Gastrocnemius medialis (tissue), 4 donors: ENCODE data around the gene CENPL.

Source experiments
- POLR2A ChIP-seq, 2 donors: fragments of 450-650 bp; IDR thresholded peaks; one replicate each; pipeline ENCODE4 v1.6.1; 2017; ENCODE audit warnings: antibody characterized with exemption in 2 of 2, mild to moderate bottlenecking in 2 of 2, moderate library complexity in 2 of 2
- TF ChIP-seq, protein P1 (sequence below), 5 experiments: fragments of 450-650 bp in 3 of 5; fragments of 200-600 bp in 2 of 5; sonication (generic) in 2 of 5; IDR thresholded peaks in 4 of 5; conservative IDR thresholded peaks in 1 of 5; 1 replicate in 4 of 5; 2 replicates in 1 of 5; pipeline ENCODE4 v1.5.1; 2016 to 2019; ENCODE audit warnings: antibody characterized with exemption in 5 of 5, mild to moderate bottlenecking in 3 of 5, moderate library complexity in 3 of 5

DNA sequence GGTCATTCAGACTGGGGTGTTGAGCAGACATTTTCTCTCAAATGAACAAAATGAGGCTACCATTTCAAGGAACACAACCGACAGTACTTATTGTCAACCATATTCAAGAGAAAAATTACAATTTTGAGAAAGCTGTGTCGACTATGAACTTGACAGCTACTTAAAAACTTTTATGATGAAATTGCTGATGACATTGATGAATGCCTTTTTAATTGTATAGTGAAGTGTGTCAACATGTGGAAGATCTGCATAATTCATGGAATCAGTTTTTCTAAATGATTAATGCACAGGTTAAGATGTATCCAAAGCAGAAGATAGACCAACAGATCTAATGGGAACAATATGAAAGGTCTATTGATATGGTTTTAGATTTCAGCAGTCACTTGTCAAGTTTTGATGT lies 34.8 kb downstream of the CENPL start:
- no peak for TF ChIP-seq POLR2A (IDR thresholded peaks at IDR 0.05)
- TF ChIP-seq, protein P1, sequence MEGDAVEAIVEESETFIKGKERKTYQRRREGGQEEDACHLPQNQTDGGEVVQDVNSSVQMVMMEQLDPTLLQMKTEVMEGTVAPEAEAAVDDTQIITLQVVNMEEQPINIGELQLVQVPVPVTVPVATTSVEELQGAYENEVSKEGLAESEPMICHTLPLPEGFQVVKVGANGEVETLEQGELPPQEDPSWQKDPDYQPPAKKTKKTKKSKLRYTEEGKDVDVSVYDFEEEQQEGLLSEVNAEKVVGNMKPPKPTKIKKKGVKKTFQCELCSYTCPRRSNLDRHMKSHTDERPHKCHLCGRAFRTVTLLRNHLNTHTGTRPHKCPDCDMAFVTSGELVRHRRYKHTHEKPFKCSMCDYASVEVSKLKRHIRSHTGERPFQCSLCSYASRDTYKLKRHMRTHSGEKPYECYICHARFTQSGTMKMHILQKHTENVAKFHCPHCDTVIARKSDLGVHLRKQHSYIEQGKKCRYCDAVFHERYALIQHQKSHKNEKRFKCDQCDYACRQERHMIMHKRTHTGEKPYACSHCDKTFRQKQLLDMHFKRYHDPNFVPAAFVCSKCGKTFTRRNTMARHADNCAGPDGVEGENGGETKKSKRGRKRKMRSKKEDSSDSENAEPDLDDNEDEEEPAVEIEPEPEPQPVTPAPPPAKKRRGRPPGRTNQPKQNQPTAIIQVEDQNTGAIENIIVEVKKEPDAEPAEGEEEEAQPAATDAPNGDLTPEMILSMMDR (IDR thresholded peaks at IDR 0.05 in 4 of 5, conservative IDR thresholded peaks at IDR 0.05 in 1 of 5) = no peak
